ENCODE measurements around the gene CLASP2. TPM values are rescaled to one million over a fixed set of nuclear protein-coding genes. Genes with fewer than 3 reads are reported as not detected.

Gene CLASP2
- total RNA-seq, 1 donor, result 26.9 TPM

DNA sequence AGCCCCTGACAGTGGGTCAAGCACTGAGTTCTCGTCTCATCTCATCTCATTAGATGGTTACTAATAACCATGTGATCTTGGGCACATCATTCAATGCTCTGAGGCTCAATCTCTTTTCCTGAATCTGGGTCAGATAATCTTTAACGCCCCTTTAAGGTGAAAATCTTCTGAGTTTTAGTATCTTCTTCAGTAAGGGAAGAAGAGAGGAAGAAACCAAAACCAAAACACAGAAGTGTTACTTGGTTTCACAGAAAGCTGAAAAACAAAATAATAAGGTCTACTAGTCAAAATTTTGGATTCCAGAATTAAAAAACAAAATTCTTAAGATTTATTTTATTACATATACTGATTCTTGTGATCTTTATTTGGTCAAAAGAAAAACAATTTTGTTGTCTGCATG, 78.2 kb downstream of the CLASP2 start:
- DNase-seq (ENCODE audit: low read depth in 2 of 3, low spot score in 2 of 3), result no peak

DNA sequence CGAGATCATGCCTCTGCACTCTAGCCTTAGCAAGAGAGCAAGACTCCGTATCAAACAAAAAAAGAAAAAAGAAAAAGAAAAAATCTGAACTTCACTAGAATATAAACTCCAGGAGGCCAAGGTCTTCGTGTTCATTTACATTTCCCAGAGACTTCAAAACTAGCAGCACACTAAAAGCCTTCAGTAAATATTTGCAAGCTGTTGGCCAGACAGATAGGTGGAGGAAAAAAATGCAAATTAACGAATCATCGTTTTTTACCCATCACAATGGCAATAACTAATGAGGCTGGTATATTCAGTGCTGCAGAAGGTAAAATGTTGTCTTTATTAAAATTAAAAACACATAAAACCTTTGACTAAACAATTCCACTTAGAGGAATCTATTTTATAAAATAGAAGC, 80.6 kb downstream of the CLASP2 start:
- no peak for DNase-seq (ENCODE audit: low read depth in 2 of 3, low spot score in 2 of 3)

DNA sequence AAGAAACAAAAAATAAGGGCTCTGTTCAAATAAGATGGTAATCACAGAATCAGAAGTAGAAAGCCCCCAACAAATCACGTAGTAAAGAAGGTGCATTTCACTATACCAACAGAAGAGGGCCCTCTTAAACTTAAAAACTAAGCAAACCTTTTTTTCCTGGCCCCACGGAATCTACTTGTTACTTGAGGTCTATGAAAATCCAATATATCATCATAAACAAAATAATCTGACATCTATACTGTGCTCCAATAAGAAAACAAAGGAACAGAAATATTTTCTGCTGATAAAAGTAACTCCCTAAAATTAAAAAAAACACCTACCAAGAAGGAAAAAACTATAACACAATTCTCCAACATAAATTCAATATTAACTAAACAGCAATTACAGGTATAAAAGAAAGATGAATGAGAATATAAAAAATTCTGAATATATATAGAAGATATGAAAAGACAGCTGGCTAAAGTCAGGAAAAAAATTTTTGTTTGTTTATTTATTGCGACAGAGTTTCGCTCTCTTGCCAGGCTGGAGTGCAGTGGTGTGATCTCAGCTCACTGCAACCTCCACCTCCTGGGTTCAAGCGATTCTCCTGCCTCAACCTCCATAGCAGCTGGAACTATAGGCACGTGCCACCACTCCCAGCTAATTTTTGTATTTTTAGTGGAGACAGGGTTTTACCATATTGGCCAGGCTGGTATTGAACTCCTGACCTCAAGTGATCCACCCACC, 81.8 kb downstream of the CLASP2 start:
- peak in 2 of 3 donors; percentile 67 to 82 for DNase-seq (ENCODE audit: low read depth in 2 of 3, low spot score in 2 of 3)

GRCh38 chr3:33634262-33634661, 83.8 kb downstream of the CLASP2 start:
- no peak for DNase-seq (ENCODE audit: low read depth in 2 of 3, low spot score in 2 of 3)

DNA sequence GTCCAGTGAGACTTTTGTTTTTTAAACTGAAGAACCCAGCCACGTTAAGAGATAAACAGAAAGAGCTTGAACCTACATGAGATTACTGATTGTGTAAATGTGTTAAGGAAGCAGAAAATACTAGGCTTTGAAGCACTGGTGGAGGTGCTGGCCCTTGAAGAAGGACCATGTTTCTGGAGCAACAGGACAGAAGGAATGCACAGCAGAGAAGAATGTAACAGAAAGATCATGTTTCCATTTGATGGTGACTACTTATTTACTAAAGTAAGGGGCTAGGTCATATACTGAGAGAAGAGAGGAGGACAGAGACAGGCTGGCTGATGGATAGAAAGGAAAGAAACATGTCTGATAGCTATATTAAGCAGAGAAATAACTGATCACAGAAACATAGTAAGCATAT, 88.8 kb downstream of the CLASP2 start:
- no peak for DNase-seq (ENCODE audit: low read depth in 2 of 3, low spot score in 2 of 3)

- DNase-seq (ENCODE audit: low read depth in 2 of 3, low spot score in 2 of 3), result no peak
Measured at GRCh38 chr3:33624756-33625155, 93.3 kb downstream of the CLASP2 start.

GRCh38 chr3:33613041-33613440, 105.0 kb downstream of the CLASP2 start:
- no peak for DNase-seq (ENCODE audit: low read depth in 2 of 3, low spot score in 2 of 3)

DNA sequence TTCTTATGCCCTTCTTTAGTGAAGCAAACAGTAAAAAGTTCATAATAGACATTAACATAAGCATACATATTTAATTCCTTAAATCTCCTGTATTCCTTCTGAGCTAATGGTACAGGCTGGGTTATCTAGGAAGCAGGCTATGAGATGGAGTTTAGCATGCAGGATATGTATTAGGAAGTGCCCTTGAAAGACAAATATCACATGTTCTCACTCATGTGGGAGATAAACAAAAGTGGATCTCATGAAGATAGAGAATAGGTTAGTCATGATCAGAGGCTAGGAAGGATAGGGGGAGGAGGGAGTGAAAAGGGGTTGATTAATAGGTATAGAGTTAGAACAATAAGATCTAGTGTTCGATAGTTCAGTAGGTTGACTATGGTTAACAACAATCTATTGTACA, 105.4 kb downstream of the CLASP2 start:
- no peak for DNase-seq (ENCODE audit: low read depth in 2 of 3, low spot score in 2 of 3)

DNA sequence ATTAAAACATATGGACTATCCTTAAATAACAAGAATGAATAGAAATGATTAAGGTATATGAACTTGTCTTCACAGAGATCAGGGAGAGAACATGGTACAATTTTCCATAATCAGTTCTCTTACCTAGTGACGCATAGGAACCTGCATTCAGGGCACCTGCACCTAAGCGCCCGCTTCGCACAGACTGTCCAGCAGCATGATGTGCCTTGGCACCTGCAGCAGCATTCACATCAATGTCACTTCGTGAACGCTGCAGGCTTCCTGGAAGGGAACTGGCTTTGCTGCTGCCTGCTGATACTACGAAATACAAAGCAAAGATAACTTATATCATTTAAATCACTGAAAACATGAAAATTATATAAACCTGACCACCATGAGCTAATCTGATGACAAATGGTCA, 115.2 kb downstream of the CLASP2 start:
- no peak for DNase-seq (ENCODE audit: low read depth in 2 of 3, low spot score in 2 of 3)

- no peak for DNase-seq (ENCODE audit: low read depth in 2 of 3, low spot score in 2 of 3)
Measured at GRCh38 chr3:33597257-33597689, 120.8 kb downstream of the CLASP2 start.

GRCh38 chr3:33592999-33593398, 125.1 kb downstream of the CLASP2 start:
- no peak for DNase-seq (ENCODE audit: low read depth in 2 of 3, low spot score in 2 of 3)

DNA sequence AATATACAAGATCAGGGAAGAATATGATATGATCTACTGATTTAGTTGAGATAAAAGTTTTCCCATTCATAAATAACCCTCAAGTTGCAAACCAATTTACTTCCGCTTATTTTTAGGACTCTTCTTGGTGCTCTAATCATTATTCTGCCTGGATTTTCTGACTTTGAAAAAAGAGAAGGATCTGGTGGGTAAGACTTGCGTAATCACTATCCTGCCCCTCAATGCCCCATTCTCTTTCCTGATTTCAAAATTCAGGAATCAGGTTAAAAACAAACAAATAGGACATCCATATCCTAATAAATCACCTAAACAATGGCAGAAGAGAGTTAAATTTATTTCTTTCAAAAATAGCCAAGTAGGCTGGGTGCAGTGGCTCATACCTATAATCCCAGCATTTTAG, 127.5 kb downstream of the CLASP2 start:
- DNase-seq (ENCODE audit: low read depth in 2 of 3, low spot score in 2 of 3), result no peak

DNA sequence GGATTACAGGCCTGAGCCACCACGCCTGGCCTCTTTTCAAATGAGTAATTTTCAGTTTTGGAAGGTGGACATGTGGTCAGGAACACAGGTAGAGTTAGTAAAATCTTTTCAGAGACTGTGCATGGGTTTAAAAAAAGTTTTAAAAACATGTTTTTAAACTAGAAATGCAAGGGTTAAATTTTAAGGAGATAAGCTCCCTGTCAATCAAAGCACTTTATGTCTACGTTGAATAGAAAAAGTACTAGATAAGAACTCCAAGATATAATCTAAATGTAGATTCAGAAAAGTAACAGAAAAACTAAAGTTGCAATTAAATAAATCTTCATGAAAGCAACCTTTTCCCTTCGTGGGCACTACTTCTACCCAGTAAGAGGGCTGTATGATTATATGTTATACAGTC, 131.7 kb downstream of the CLASP2 start:
- no peak for DNase-seq (ENCODE audit: low read depth in 2 of 3, low spot score in 2 of 3)

DNA sequence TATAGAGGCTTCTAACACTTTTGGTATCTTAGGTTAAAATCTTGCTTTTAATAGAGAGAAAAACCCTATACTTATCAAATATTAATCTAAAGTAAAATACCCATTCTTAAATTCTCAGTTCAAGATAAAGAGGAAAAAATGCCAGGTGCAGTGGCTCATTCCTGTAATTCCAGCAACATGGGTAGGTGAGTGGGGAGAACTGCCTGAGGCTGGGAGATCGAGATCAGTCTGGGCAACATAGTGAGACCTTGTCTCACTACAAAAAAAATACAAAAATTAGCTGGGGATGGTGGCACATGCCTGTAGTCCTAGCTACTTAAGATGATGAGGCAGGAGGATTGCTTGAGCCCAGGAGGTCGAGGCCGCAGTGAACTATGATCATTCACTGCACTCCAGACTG, 135.8 kb downstream of the CLASP2 start:
- no peak for DNase-seq (ENCODE audit: low read depth in 2 of 3, low spot score in 2 of 3)

GRCh38 chr3:33581666-33582065, 136.4 kb downstream of the CLASP2 start:
- no peak for DNase-seq (ENCODE audit: low read depth in 2 of 3, low spot score in 2 of 3)

- DNase-seq (ENCODE audit: low read depth in 2 of 3, low spot score in 2 of 3), result no peak
Measured at GRCh38 chr3:33579840-33580239, 138.2 kb downstream of the CLASP2 start.

- DNase-seq (ENCODE audit: low read depth in 2 of 3, low spot score in 2 of 3), result no peak
Measured at GRCh38 chr3:33579178-33579510, 138.9 kb downstream of the CLASP2 start.

GRCh38 chr3:33578325-33579177, 139.5 kb downstream of the CLASP2 start:
- no peak for DNase-seq (ENCODE audit: low read depth in 2 of 3, low spot score in 2 of 3)

DNA sequence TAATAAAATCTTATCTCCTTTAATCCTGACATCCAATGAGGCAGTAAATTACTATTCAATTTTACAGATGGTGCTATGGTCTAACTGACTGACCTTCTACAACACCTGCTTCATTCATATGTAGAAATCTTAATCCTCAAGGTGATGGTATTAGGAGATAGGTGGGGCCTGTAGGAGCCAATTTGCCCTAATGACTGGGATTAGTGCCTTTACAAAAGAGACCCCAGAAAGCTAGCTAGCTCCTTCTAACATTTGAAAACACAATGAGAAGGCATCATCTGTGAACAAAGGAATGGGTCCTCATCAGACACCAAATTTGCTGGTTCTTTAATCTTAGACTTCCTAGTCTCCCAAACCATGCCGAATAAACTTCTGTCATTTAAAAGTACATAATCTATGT, 140.5 kb downstream of the CLASP2 start:
- DNase-seq (ENCODE audit: low read depth in 2 of 3, low spot score in 2 of 3), result no peak

- no peak for DNase-seq (ENCODE audit: low read depth in 2 of 3, low spot score in 2 of 3)
Measured at GRCh38 chr3:33577173-33577572, 140.9 kb downstream of the CLASP2 start.

DNA sequence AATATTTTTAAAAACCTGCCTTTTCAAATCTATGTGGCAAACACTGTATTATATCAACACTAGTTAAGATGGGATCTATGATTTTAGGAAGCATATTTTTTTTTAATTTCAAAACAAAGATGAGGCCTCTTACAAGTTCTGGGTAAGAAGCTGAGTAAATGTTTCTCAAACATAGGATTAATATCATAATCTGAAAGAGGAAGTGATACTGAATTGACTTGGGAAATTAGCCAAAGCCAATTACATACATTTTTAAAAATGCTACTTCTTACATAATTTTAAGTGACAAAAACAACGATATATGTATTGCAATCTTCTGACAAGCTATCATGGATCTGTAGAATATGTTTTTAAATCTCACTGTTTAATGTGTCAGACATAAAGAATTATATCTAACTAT, 142.7 kb downstream of the CLASP2 start:
- no peak for DNase-seq (ENCODE audit: low read depth in 2 of 3, low spot score in 2 of 3)

DNA sequence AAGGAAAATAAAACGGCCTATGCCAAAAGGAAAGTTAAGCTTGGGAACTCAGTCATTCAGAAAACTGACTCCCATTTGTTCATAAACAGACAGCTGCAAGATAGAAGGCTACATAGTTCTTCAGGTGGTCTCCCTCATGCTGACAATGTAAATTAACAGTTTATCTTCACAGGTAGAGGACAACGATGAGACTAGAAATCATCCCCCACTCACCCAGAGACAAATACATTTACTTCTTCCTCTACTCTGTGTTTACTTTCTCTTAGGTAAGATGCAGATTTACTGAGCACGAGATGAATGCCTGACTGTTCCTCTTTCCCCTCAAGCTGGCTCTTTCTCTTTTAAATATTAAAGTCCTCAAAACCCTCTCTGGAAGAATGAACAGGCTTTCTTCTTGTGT, 160.2 kb downstream of the CLASP2 start:
- no peak for DNase-seq (ENCODE audit: low read depth in 2 of 3, low spot score in 2 of 3)
